ENCODE data around the gene TPPP3. TPM values are rescaled to one million over a fixed set of nuclear protein-coding genes. Genes with fewer than 3 reads are reported as not detected.
A peak's percentile ranks its signal among the peaks of the same experiment; 100 is the strongest.

The TPPP3 gene
- total RNA-seq, 1 donor from 2014 or later = not detected

- peaks cover 37% of the 10 kb centered on the region for H3K27me3 Mint-ChIP-seq (ENCODE audit: insufficient read depth)
- peak within 1 kb of the TSS; percentile 77 for H3K4me3 Mint-ChIP-seq
- H3K4me1 Mint-ChIP-seq (ENCODE audit: low read depth) = peaks cover 8% of the 10 kb centered on the region
- DNase-seq (ENCODE audit: low spot score) = peak; percentile 14
- H3K27ac Mint-ChIP-seq = no peak within 1 kb of the TSS
- peaks cover 2% of the 10 kb centered on the region for H3K36me3 Mint-ChIP-seq (ENCODE audit: low read depth)
- intact Hi-C loops (cut with micrococcal nuclease) = no loop called here
- no peaks in the 10 kb centered on the region for H3K9me3 Mint-ChIP-seq
These were observed 37.9 kb upstream of the TPPP3 start, which contains the start of gene HSD11B2 for GRCh38 chr16:67430977-67431774. Gene HSD11B2, plus strand, starts transcription at chr16:67431121. Its CDS starts 128 bp downstream, at chr16:67431249.

GRCh38 chr16:67430504-67430976 lies 37.2 kb upstream of the TPPP3 start:
- DNase-seq (ENCODE audit: low spot score) = peak; percentile 3
- Mint-ChIP-seq H3K4me1 (ENCODE audit: low read depth) (peaks cover 8% of the 10 kb centered on the region), H3K9me3 (no peaks in the 10 kb centered on the region), H3K27me3 (ENCODE audit: insufficient read depth) (peaks cover 37% of the 10 kb centered on the region), H3K36me3 (ENCODE audit: low read depth) (peaks cover 2% of the 10 kb centered on the region), H3K4me3 (peak overlapping the region; percentile 77), H3K27ac (no peak overlapping the region)
- intact Hi-C loops (cut with micrococcal nuclease) = no loop called here

- intact Hi-C loops (cut with micrococcal nuclease) = no loop called here
- Mint-ChIP-seq H3K27ac (no peak overlapping the region), H3K9me3 (no peaks in the 10 kb centered on the region), H3K27me3 (ENCODE audit: insufficient read depth) (peaks cover 37% of the 10 kb centered on the region), H3K36me3 (ENCODE audit: low read depth) (peaks cover 2% of the 10 kb centered on the region), H3K4me3 (peak overlapping the region; percentile 77), H3K4me1 (ENCODE audit: low read depth) (peaks cover 8% of the 10 kb centered on the region)
- no peak for DNase-seq (ENCODE audit: low spot score)
These were observed 36.7 kb upstream of the TPPP3 start for GRCh38 chr16:67429799-67430503.

DNA sequence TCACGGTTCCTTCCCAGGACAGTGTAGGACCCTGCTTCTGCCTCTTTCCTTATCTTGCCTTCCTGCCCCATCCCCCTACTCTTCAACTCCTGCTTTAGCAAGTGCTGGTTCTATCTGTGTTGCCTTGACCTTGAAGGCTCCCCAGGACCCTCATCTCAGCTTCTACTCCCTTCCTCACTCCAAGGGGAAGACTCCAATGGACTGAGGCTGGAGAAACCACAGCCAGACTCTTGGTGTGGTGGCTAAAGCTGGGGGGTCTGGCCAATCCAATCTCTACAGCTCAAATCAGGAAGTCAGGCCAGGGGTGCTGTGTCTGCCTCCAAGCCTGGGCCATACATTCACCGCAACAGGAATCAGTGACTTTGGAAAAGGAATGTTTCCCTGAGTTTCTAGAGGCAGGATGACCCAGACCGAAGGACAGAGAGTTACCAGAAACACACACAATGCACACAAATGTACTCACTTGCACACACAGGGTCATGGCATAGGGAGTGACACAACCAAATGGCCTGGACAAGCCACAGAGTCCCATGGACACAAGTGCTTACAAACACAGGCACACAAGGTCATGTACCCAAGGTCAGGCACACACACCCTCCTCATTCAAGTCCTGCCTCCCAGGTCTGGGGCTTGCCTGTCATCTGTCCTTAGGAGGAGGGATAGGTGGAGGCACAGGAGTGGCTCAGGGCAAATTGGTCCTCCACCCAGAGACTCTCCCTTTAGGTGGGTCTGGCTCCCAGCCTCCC lies 35.9 kb upstream of the TPPP3 start:
- Mint-ChIP-seq H3K4me3 (peak overlapping the region; percentile 64), H3K27me3 (ENCODE audit: insufficient read depth) (peaks cover 38% of the 10 kb centered on the region), H3K36me3 (ENCODE audit: low read depth) (peaks cover 2% of the 10 kb centered on the region), H3K27ac (no peak overlapping the region), H3K9me3 (no peaks in the 10 kb centered on the region), H3K4me1 (ENCODE audit: low read depth) (peaks cover 8% of the 10 kb centered on the region)
- intact Hi-C loops (cut with micrococcal nuclease) = no loop called here
- no peak for DNase-seq (ENCODE audit: low spot score)

DNA sequence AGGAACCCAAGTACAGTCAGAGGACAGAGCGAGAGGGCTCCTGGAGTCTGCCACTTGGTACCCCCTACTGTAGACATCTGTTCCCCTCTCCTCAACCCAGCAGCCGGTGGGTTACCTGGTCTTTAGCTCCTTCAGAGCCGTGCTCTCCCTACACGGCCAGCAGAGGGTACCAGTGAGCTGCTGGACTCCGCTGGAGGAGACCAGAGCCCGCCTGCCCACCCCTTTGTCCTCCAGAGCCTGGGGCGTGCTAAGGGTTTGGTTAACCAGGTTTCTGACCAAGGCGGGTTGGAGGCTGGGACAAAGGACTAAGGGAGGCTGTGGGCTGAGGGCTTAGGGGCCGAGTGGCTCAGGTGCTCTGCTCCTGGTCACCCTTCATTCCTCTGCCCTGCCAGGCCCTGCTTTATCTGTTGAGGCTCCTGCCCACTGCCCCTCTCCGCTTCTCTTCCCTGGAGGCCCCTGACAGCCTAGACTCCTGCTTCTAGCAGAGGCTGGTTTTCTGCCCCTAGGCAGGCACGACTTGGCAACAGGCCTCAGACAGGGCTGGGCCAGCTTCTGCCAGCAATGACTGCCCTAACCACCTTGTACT lies 34.9 kb upstream of the TPPP3 start:
- Mint-ChIP-seq H3K27me3 (ENCODE audit: insufficient read depth) (peaks cover 45% of the 10 kb centered on the region), H3K9me3 (no peaks in the 10 kb centered on the region), H3K36me3 (ENCODE audit: low read depth) (peaks cover under 1% of the 10 kb centered on the region), H3K4me3 (no peak overlapping the region), H3K4me1 (ENCODE audit: low read depth) (peaks cover 8% of the 10 kb centered on the region), H3K27ac (no peak overlapping the region)
- intact Hi-C loops (cut with micrococcal nuclease) = loop anchor here (1.0 kb wide), 2 partner anchors 19 to 37 kb away; no protein-coding TSS in a partner anchor
- DNase-seq (ENCODE audit: low spot score) = peak; percentile 33

DNA sequence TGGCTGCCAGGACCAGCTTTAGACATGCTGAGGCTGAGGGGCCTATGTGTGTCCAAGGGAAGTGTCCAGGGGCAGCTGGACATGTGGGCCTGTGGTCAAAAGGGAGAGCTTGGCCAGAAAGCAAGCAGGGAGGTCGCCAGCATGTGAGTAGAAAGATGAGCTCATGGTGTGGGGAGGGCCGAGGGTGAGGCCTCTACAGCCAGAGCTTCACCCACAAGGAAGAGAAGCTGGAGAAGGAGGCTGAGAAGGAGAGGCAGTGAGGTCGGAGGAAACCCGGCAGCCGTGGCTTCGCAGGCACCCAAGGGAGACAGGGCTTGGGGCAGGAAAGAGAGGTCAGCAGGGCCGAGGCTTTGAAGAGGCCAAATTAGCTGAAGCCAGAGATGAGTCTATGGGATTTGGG lies 33.7 kb upstream of the TPPP3 start:
- no peak overlapping the region for H3K27ac Mint-ChIP-seq
- no peaks in the 10 kb centered on the region for H3K9me3 Mint-ChIP-seq
- H3K27me3 Mint-ChIP-seq (ENCODE audit: insufficient read depth) = peaks cover 45% of the 10 kb centered on the region
- peaks cover 8% of the 10 kb centered on the region for H3K4me1 Mint-ChIP-seq (ENCODE audit: low read depth)
- no peak overlapping the region for H3K4me3 Mint-ChIP-seq
- DNase-seq (ENCODE audit: low spot score) = no peak
- intact Hi-C loops (cut with micrococcal nuclease) = no loop called here
- no peaks in the 10 kb centered on the region for H3K36me3 Mint-ChIP-seq (ENCODE audit: low read depth)

DNA sequence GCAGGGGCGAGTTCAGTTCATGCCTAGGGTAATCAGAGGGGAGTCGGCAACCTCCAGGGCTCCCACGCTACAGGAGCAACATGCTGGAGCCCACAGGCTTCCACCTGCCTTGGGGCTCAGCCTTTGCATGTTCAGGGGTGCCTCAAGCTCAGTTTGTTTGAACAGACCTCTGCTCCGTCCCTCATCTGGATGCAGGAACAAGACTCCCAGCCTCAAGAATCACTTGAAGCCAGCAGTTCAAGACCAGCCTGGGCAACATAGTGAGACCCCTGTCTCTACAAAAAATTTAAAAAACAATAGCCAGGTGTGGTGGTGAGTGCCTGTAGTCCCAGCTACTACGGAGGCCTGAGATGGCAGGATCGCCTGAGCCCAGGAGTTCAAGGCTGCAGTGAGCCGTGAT lies 32.7 kb upstream of the TPPP3 start:
- no peak for DNase-seq (ENCODE audit: low spot score)
- H3K4me1 Mint-ChIP-seq (ENCODE audit: low read depth) = peaks cover 4% of the 10 kb centered on the region
- intact Hi-C loops (cut with micrococcal nuclease) = no loop called here
- H3K9me3 Mint-ChIP-seq = no peaks in the 10 kb centered on the region
- no peaks in the 10 kb centered on the region for H3K36me3 Mint-ChIP-seq (ENCODE audit: low read depth)
- no peak overlapping the region for H3K4me3 Mint-ChIP-seq
- H3K27me3 Mint-ChIP-seq (ENCODE audit: insufficient read depth) = peaks cover 44% of the 10 kb centered on the region
- no peak overlapping the region for H3K27ac Mint-ChIP-seq

DNA sequence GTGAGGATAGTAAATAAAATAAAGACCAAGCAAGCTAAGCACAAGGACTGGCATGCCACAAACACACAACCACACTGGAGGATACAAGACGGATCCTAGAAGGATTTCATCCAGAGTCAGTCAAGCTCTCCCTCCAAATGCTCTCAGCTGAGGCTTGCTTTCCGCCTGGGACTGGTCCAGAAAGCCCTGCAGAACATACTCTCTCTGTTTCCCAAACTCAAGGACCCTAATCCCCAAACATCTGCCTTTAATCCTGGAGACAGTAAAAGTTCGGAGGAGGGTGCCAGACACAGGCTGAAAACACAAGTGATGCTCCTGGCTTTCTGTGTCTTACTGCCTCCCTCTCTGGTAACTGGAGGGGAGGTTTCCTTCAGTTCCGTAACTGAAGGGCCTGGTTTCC lies 32.3 kb upstream of the TPPP3 start:
- H3K36me3 Mint-ChIP-seq (ENCODE audit: low read depth) = no peaks in the 10 kb centered on the region
- H3K27ac Mint-ChIP-seq = no peak overlapping the region
- no peak for DNase-seq (ENCODE audit: low spot score)
- no peaks in the 10 kb centered on the region for H3K9me3 Mint-ChIP-seq
- no peak overlapping the region for H3K4me3 Mint-ChIP-seq
- intact Hi-C loops (cut with micrococcal nuclease) = no loop called here
- peaks cover 4% of the 10 kb centered on the region for H3K4me1 Mint-ChIP-seq (ENCODE audit: low read depth)
- peaks cover 44% of the 10 kb centered on the region for H3K27me3 Mint-ChIP-seq (ENCODE audit: insufficient read depth)

DNA sequence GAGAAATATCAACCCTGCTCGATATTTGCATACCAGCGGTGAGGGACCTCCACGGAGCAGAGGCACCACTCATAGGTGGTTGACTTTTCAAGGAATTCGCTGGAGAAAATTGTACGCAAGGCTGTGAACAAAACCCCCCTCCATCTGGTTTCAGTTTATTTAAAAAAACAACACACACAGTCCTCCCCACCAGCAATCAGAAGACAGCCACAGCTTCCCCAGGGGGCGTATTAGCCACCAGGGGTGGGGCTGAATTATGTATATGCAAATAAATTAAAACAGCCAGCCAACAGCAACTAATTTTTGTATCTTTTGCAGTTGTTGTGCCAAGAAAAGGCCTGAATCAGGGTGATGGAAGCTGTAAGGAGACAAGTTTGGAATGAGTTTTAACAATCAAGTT lies 31.8 kb upstream of the TPPP3 start:
- Mint-ChIP-seq H3K4me3 (no peak overlapping the region), H3K9me3 (no peaks in the 10 kb centered on the region), H3K4me1 (ENCODE audit: low read depth) (no peaks in the 10 kb centered on the region), H3K27me3 (ENCODE audit: insufficient read depth) (peaks cover 40% of the 10 kb centered on the region), H3K36me3 (ENCODE audit: low read depth) (no peaks in the 10 kb centered on the region), H3K27ac (no peak overlapping the region)
- intact Hi-C loops (cut with micrococcal nuclease) = no loop called here
- no peak for DNase-seq (ENCODE audit: low spot score)

DNA sequence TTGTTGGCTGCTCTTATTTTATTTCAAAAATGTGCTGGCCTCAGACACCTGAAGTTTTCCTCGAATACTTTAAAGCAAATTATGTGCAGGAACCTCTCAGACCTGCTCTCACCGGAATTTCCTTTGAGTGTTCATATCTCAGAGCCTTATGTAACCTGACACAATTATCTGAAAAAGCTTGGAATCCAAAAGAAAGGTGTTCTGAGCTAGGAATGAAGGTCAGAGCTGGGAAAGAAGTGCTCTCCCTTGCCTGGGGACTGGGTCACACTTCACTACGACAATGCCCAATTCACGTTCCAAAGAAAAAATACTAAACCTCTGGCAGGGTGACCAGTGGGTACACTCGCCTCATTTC lies 30.9 kb upstream of the TPPP3 start:
- H3K27ac Mint-ChIP-seq = no peak overlapping the region
- no peak for DNase-seq (ENCODE audit: low spot score)
- H3K36me3 Mint-ChIP-seq (ENCODE audit: low read depth) = no peaks in the 10 kb centered on the region
- peaks cover 39% of the 10 kb centered on the region for H3K27me3 Mint-ChIP-seq (ENCODE audit: insufficient read depth)
- no peaks in the 10 kb centered on the region for H3K9me3 Mint-ChIP-seq
- intact Hi-C loops (cut with micrococcal nuclease) = no loop called here
- no peak overlapping the region for H3K4me3 Mint-ChIP-seq
- no peaks in the 10 kb centered on the region for H3K4me1 Mint-ChIP-seq (ENCODE audit: low read depth)

DNA sequence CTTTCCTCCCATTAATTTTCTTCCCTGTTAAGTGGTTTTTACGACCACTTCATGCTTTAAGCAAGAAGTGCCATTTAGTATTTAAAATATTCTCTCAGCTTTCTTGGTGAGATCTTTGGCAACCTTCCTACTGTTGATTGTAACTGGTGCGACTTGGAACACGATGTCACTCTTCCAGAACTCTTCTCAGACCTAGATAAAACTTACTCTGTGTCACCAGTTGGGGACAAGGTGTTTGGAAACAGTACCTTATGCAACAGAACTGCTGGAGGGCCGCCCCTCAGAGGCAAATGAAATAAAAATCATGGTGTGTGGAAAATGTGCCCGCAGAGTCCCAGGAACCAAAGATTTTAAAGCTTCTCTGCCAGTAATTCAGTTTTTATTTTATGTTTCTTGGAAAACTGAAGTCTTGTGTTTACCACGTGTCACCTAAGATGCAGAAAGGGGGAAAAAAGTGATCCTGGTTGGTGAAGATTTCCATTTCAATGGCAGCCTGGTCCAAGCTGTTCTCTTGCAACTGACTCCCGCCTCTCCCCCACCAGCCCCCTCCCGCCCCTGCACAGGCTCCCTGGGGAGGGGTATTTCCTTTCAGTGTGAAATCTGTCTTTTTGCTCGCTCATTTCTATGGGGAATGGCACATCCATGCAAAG lies 30.4 kb upstream of the TPPP3 start:
- no peak for DNase-seq (ENCODE audit: low spot score)
- no peaks in the 10 kb centered on the region for H3K9me3 Mint-ChIP-seq
- no peaks in the 10 kb centered on the region for H3K4me1 Mint-ChIP-seq (ENCODE audit: low read depth)
- no peak overlapping the region for H3K27ac Mint-ChIP-seq
- peaks cover 35% of the 10 kb centered on the region for H3K27me3 Mint-ChIP-seq (ENCODE audit: insufficient read depth)
- intact Hi-C loops (cut with micrococcal nuclease) = no loop called here
- H3K4me3 Mint-ChIP-seq = no peak overlapping the region
- H3K36me3 Mint-ChIP-seq (ENCODE audit: low read depth) = no peaks in the 10 kb centered on the region

DNA sequence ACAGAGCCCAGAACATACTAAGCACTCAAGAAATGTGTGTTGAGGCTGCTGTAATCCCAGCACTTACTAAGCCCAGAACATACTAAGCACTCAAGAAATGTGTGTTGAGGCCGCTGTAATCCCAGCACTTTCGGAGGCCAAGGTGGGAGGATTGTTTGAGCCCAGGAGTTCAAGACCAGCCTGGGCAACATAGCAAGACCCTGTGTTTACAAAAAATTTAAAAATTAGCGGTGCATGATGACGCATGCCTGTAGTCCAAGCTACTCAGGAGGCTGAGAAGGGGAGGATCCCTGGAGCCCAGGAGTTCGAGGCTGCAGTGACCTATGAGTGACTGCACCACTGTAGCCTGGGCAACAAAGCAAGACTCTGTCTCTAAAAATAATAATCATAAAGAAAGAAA lies 29.7 kb upstream of the TPPP3 start:
- no peaks in the 10 kb centered on the region for H3K9me3 Mint-ChIP-seq
- H3K27me3 Mint-ChIP-seq (ENCODE audit: insufficient read depth) = peaks cover 34% of the 10 kb centered on the region
- intact Hi-C loops (cut with micrococcal nuclease) = no loop called here
- H3K4me3 Mint-ChIP-seq = no peak overlapping the region
- no peak for DNase-seq (ENCODE audit: low spot score)
- no peaks in the 10 kb centered on the region for H3K4me1 Mint-ChIP-seq (ENCODE audit: low read depth)
- no peak overlapping the region for H3K27ac Mint-ChIP-seq
- no peaks in the 10 kb centered on the region for H3K36me3 Mint-ChIP-seq (ENCODE audit: low read depth)
